GM19239 (cell line): ENCODE data around the gene LIPN.
"Not testable (repeated sequence)": the region's sequence is repeated elsewhere in the genome, so short reads cannot be mapped to it uniquely, and the experiment has no call there.

ENCODE experiments used
- DNase-seq: peaks from one replicate; pipeline ENCODE4 v3.0.0; 2011; ENCODE audit warnings: low spot score; ENCODE audit not compliant: insufficient read length
- FAIRE-seq: peaks from 2 replicates; lab custom pipeline; 2011; peaks lifted over from hg19 to GRCh38; lab: Jason Lieb, UNC

The LIPN gene, protein sequence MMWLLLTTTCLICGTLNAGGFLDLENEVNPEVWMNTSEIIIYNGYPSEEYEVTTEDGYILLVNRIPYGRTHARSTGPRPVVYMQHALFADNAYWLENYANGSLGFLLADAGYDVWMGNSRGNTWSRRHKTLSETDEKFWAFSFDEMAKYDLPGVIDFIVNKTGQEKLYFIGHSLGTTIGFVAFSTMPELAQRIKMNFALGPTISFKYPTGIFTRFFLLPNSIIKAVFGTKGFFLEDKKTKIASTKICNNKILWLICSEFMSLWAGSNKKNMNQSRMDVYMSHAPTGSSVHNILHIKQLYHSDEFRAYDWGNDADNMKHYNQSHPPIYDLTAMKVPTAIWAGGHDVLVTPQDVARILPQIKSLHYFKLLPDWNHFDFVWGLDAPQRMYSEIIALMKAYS

DNA sequence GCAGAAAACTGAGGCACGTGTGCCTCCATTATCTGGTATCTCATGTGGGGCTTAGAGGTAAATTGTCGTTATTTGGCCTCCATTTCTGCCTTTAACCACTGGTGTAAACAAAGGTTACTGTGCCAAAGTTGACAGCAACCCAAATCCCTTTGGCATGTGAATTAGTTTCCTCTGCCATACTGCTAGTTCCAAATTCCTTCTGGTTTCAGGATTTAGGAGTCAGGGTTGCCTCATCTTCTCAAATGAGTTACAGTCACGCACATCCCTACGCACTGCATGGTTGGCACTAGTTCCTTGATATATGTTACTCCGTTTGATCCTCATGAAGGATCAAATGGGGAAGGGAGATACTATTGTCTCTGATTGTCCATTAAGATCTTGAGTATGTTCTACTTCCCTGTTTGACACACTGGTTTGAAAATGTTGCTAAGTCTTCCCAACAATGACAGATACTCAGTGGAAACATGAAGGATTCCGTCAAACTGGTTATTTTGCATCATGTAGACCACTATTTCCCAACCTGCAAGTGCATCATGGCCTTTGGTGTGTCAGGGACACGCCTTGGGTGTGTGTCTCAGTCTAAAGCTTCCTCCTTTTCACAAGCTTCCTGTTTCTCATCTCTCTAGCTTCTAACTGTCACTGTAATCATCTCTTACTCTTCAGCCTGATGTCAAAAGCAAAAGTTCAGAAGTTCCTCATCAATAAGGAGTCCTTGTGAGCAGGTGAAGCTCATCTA, at the start of gene LIPN:
TSS of gene LIPN (plus strand) at position 655 of the 736 bp plus-strand sequence. CDS start 1,386 bp downstream, outside the sequence.
- FAIRE-seq = peak; percentile 67

DNA sequence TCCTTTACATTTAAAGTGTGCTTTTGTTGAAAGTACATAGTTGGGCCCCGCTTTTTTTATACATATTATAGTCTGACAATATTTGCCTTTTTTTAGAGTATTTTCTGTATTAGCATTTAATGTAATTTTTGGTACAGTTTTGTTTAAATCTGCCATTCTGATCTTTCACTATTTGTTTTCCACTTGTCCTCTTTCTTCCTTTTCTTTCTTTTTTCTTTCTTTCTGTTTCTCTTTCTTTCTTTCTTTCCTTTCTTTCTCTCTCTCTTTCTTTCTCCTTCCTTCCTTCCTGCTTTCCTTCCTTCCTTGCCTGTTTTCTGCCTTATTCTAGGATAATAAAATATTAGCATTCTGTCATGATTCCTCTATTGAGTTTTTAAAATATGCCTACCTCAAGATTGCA, 44.3 kb upstream of the LIPN start:
- FAIRE-seq (no peak), DNase-seq (no peak)

More for the DNA sequence above, at the start of gene LIPN:
- DNase-seq = no peak

DNA sequence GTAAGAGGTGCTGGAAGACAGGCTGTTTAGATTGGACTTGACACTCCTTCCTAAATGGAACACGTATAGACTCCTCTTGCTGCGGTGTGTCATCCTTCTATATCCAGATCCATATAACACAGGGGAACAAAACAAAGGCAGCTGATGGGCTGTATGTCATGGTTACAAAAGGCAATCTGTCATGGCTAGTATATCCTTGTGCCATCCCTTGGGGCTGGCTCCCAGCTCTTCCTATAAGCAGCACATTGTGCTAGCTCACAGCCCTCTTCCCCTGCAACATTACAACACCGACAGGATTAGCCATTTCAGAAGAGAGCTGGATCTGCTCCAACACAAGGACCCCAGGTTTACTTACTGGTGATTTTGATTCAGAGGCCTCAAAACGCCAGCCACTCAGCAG, 38.4 kb upstream of the LIPN start:
- DNase-seq (no peak), FAIRE-seq (no peak)

DNA sequence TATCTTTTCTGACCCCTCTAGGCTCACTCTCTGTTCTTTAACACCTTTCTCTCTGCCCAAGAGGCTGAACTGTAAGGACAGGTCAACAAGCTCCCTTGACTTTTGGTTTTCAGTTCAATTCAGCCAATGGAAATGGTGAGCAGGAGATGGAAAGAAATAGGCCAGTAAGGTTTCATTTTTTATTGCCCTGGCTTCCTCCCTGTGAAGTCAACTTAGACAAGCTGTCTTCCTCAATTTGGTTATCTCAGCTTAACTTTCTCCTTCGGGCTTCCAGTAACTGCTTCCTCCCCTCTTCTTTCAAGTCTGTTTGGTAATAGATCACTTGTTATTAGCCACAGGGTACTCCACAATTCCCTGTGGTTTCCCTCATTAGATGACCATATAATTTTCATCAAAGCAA, 34.0 kb upstream of the LIPN start:
- DNase-seq (peak; percentile 20), FAIRE-seq (peak; percentile 98)

DNA sequence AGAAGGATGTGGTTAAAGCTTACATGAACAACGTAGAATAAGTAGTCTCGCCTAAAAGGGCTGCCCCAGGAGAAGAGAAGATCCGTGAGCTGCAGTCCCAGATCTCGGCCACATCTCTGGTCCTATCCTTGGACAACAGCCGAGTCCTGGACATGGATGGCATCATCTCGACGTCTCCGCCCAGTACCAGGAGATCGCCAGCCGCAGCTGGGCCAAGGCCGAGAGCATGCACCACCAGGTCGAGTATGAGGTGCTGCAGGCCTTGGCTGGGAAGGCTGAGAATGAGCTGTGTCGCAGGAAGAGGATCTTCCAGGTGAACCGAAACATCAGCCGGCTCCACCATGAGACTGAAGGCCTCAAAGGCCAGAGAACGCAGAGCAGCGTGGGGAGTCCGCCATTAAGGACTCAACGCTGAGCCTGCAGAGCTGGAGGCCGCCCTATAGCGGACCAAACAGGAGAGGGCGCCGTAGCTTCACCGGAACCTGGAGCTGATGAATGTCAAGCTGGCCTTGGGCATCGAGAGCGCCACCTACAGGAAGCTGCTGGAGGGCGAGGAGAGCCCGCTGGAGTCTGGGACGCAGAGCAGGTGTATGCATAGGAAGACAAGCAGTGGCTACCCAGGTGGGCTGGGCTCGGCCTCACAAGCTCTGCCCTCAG, 31.6 kb upstream of the LIPN start:
- no peak for FAIRE-seq

DNA sequence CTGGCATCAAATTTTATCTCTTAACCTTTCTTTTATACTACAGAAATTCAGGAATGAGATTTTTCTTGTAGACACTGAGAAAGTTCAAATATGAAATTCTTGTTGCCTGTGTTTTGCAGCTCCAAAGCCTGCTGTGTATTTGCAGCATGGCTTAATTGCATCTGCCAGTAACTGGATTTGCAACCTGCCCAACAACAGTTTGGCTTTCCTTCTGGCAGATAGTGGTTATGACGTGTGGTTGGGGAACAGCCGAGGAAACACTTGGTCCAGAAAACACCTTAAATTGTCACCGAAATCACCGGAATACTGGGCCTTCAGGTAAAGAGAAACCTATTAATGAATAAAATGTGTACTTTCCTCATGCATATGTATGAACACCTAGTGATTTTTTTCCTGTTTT, 29.0 kb upstream of the LIPN start:
- FAIRE-seq = no peak
- DNase-seq = no peak

More for the DNA sequence above, 31.6 kb upstream of the LIPN start:
- DNase-seq = no peak

DNA sequence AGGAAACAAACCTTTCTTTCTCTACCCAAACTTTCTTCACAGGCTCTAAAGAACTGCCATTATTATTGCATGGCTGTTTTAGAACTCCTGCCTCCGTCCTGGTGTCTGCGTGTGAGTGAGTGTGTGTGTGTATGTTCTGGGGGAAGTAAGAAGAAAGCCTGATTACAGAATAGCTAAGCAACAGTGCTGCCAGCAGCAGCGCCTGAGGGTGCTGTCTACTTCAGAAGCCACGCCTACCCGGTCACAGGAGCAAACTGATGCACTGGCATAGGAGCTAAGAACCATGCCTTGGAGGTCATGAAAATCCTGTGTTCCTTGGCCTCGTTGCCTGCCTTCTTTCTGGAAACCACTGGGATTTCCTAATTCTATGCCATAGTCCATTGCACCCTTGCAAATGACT, 28.5 kb upstream of the LIPN start:
- no peak for DNase-seq
- peak; percentile 40 for FAIRE-seq

DNA sequence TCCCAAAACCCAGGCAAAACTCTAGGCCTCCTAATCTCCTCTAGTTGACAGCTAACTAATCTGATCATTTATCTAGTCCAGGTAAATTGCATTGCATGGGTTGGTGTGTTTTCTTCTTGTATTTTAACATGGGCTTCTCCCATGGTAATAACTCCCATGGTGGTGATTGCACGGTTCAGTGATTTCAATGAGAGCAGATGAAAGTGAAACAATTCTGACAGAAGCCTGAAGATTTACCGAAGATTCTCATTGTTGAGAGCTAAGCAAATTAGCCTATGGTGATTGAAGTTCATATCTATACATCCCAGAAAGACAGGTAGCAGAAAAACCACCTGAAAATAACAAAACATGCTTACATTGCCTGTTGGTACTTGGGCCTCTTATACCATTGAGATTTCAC, 26.6 kb upstream of the LIPN start:
- FAIRE-seq = peak; percentile 87
- DNase-seq = no peak

DNA sequence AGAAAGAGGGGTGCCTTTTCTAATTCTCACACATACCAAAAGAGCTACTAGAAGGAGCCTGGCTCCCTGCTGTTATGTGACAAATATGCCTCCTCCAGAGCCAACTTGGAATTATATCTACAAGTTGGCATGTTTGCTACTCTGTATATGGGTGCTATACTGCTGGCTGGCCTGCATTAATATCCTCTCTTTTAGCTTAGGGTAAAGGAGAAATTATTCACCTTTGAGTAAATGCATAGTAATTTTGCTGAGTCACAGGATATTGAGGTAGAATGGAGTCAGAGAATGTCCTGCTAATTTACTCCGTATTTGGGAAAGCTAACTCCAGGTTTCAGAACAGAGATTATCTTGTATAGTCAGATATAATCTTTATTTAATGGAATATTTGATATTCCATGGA, 24.2 kb upstream of the LIPN start:
- no peak for FAIRE-seq
- DNase-seq = no peak

DNA sequence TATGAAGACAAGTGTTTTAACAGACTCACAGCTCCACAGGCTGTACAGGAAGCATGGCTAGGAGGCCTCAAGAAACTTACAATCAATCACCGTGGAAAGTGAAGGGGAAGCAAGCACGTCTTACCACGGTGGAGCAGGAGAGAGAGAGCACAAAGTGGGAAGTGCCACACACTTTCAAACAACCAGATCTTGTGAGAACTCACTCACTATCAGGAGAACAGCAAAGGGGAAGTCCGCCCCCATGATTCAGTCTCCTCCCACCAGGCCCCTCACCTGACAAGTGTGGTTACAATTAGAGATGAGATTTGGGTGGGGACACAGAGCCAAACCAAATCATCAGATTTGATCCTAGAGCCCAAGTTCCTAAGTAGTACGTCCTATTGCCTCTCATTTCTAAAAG, 17.9 kb upstream of the LIPN start:
- not testable (repeated sequence) for FAIRE-seq, DNase-seq

DNA sequence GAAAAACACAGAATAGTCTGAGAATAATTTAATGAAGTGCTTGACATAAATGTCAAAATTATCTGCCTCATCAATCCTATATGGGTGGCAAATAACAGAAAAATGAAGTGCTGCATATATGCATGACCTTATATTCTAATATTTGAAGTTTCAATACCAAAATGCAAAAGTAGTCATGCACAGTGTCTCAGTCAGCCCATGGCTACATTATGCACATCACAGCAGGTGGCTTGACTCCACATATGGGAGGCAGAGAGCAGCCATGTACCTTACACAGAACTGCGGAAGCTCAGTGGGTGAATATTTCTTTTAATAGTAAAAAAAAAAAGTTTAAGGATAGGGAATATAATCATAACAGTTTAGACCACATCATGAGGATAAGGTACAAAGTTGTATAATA, 17.4 kb upstream of the LIPN start:
- no peak for FAIRE-seq
- DNase-seq = no peak

DNA sequence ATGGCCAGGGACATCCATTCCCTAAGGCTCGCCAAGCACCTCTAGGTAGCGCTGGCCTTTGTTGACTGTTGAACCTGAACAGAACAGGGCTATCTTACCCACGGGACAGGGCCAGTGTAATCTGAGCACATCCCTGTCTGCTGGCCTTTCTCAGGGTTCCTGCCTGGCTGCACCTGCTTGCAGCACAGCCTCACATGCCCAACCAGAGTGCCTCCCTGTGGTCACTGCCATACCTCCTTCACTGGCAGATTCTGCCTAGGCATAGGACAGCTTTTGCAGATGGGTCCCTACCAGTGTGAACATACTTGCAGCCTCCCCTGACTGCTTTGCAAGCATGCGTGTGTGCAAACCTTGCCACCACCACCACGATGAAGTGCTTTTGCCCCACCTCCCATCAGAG, 15.8 kb upstream of the LIPN start:
- DNase-seq (no peak), FAIRE-seq (no peak)

DNA sequence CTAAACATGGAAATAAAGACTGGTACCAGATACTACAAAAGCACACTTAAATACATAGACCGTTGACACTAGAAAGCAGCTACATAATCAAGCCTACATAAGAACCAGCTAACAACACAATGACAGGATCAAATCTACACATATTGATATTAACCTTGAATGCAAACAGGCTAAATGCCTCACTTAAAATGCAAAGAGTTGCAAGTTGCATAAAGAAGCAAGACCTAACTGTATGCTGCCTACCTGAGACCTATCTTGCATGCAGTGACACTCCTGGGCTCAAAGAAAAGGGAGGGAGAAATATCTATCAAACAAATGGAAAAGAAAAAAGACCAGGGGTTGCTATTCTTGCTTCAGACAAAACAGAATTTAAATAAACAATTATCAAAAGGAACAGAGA, 14.2 kb upstream of the LIPN start:
- DNase-seq (no peak), FAIRE-seq (no peak)

DNA sequence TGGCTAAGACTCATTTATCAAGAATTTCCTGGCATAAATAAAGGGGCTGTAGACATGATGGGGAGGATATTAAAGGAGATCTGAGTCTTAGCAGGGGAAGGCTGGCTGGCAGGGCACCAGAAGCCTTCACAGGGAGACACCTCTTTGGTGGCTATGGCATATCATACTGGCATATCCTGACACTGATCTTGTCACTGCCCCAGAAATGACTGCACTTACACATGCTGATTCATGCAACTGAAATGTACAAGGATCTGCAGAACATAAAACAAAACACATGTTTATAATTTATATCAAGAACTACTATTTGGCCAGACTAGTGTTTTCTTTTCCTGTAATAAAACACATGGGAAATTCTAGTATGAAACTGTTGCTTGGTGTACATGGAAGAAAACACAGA, 5.5 kb upstream of the LIPN start:
- no peak for FAIRE-seq
- no peak for DNase-seq

DNA sequence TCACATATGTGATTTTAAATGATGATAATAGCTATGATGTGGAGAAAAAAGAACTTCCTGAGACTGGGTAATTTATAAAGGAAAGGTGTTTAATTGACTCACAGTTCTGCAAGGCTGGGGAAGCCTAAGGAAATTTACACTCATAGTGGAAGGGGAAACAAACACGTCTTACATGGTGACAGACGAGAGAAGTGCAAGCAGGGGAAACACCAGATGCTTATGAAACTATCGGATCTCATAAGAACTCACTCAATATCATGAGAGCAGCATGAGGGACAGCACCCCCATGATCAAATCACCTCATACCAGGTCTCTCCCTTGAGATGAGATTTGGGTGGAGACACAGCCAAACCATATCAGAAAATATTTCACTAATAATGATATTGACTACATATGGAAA, 4.1 kb upstream of the LIPN start:
- FAIRE-seq (peak; percentile 71), DNase-seq (no peak)

DNA sequence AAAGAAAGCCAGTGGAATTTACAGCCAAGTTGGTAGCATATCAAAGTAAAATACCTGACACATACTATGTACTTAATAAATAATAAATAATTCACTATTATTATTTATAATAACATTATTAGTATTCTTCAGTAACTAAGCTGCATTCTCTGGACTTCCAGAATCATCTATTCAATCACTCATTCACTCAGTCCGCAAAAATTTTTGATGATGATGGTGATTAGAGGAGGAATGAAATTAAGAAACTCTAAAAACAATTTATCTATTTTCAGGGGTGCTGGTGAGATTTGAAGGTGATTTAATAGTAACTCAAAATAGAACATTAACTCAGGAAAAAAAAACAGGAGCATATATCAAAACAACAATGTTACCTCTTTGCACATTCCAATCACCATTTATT, 3.2 kb upstream of the LIPN start:
- FAIRE-seq = no peak
- DNase-seq = no peak

DNA sequence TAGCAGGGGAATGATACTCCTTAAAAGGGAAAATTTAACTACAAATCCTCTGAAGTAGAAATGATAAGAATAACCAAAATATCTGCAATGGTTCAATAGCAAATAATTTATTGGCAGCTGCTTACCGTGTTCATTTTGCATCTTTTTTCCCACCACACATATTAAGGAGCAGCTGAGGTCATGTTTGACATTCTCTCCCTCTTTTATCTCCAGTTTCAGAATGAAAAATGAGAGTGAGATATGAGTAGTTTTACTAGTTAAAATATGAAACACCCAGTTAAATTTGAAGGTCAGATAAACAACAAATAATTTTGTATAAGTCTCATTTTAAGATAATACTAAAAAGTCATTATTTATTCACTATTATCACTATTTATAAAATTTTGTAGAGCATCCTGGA, 3.1 kb downstream of the LIPN start:
- FAIRE-seq (no peak), DNase-seq (no peak)

DNA sequence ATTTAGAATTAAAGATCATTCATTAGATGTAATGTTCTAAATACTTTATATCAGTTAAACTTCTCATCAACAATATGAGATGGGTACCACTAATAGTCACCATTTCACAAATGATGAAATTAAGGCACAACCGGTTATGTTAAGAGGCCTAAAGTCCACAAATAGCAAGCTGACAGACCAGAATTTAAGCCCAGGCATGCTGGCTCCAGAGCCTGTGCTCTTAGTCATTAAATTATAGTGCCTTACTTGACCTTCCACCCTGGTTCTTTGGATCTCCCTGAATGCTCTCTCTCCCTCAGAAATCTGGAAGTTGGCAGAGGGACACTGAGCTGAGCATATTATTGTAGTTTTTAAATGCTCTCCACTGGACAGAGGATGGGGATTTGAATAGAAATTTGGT, 3.6 kb downstream of the LIPN start:
- DNase-seq = no peak
- FAIRE-seq = no peak

DNA sequence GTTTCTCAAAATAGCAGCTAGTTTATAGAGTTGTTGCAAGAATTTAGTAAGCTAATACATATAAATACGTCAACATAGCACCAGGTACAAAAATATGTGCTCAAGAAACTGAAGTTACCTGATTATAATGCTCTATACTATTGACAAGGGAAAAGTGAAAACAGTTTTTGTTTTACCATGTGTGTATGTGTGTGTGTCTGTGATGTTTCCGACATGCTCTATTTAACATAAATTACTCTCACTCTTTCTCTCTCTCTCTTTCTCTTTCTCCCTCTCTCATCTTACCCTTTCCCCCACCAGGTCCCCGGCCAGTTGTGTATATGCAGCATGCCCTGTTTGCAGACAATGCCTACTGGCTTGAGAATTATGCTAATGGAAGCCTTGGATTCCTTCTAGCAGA, 4.3 kb downstream of the LIPN start:
- no peak for FAIRE-seq

DNA sequence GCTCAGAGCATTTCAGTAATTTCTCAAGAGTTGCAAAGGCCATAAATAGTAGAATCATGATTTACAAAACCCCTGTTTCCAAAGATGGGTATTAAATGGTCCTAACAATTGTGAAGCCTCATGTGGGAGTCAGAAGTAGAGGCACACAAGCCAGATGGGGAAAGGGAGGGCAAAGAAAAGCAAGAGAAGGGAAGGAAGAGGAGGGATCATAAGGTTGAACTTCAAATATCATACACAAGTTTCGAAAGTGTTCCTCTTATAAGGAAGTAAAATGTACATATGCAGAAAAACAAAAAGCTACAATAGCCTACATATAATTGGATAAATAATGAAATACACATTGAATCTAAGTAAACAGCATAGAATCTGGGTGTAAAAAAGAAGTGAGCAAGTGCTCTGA, 6.0 kb downstream of the LIPN start:
- no peak for FAIRE-seq

More for the DNA sequence above, 4.3 kb downstream of the LIPN start:
- no peak for DNase-seq

DNA sequence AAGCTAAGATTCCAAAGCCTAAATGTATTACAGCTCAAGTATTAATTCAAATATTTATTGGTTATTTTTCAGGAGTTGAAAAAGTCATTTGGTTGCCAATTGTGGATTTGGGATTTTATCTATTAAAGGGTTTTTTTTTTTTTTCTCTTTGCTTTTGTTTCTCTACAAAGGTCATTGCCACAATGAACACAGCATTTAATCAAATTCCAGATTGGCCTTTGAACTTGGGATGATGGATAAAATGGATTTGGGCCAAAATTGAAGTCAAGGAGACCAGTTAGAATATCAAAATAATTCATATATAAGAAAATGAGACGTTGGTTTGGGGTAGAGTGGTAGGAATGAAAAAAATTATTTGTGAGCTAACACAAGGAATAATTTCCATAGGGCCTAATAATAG, 9.6 kb downstream of the LIPN start:
- DNase-seq = no peak
- no peak for FAIRE-seq

More for the DNA sequence above, 6.0 kb downstream of the LIPN start:
- no peak for DNase-seq
